GM18519 (cell line): ENCODE measurements around the gene PRRC2C.
"Not testable (repeated sequence)": the region's sequence is repeated elsewhere in the genome, so short reads cannot be mapped to it uniquely, and the experiment has no call there.

Source experiments
- ATAC-seq: cut with Tn5 transposase; IDR thresholded peaks from one replicate; pipeline ENCODE4 v1.9.1; 2021; ENCODE audit warnings: mild to moderate bottlenecking, moderate library complexity; ENCODE audit not compliant: unreplicated experiment, low FRiP score

PRRC2C gene

DNA sequence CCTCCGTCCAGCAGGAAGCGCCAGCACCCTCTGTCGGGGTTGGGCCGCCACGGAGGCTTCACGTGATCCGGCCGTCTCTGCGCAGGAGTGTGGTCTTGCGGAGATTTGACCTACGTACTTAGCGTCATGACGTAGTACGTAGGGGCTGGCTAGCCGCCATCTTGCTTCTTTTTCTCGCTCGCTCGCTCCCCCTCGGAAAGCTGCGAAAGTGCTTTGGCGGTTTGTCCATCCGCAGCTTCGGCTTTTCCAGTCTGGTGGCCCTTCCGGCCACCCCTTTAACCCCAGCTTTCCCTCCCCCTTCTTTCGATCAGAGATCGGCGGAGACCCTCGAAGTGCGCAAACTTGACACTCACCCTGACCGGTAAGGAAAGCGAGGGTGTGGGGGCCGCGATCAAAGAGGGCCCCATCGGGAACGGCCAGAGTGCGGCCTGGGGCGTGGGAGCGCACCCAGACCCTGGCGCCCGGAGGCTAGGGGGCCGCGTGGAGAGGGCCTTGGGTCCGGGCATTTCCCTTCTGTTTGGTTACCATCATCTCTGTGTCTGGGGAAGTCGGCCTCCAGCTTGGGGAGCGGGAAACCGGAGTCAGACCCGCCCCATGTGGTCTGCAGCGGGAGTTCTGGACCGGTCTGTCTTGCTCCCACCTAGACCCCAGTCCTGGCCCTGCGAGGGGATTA, at the start of gene PRRC2C:
Gene PRRC2C, plus strand, starts transcription at position 156 of the 673 bp plus-strand sequence. CDS start 26,559 bp downstream, outside the sequence.
- peak; percentile 91 for ATAC-seq

DNA sequence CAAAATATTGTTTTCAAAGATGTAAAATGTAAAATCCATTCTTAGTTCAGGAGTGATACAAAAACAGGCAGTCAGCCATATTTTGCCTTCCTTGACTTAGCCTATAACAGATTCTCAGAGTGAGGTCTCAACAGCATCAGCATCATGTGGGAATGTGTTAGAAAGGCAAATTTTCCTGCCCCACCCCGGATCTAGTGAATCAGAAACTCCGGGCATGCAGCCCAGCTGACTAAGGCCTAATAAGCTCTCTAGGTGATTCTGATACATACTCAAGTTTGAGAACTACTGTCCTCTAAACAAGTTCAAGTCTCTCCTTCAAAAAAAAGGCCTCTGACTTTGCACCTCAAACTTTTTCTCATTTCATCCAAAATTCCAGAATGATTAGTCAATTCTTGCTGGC, 46.9 kb upstream of the PRRC2C start:
- ATAC-seq: no peak

DNA sequence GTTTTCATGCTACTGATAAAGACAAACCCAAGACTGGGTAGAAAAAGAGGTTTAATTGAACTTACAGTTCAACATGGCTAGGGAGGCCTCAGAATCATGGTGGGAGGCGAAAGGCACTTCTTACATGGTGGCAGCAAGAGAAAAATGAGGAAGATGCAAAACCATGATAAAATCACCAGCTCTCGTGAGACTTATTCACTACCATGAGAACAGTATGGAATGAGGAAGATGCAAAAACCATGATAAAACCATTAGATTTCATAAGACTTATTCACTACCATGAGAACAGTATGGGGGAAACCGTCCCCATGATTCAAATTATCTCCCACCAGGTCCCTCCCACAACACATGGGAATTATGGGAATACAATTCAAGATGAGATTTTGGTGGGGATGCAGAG, 45.1 kb upstream of the PRRC2C start:
- not testable (repeated sequence) for ATAC-seq

DNA sequence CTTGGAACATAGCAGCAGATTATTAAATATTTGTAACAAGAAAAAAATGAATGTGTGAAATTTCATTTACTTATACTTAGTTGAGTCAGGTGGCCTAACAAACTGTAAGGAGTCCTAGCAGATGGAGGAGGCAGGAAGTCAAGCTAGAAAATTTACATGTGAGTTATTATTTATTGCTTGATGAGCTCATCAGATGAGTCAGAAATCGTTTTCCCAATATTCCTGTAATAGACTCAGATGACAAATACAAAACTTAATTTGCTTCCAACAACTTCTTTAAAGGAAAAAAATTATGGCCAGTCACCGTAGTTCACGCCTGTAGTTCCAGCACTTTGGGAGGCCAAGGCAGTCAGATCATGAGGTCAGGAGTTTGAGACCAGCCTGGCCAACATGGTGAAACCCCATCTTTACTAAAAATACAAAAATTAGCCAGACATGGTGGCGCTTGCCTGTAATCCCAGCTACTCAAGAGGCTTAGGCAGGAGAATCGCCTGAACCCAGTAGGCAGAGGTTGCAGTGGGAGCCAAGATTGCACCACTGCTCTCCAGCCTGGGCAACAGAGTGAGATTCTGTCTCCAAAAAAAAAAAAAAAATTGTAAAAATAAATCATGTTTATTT, 43.9 kb upstream of the PRRC2C start:
- not testable (repeated sequence) for ATAC-seq

DNA sequence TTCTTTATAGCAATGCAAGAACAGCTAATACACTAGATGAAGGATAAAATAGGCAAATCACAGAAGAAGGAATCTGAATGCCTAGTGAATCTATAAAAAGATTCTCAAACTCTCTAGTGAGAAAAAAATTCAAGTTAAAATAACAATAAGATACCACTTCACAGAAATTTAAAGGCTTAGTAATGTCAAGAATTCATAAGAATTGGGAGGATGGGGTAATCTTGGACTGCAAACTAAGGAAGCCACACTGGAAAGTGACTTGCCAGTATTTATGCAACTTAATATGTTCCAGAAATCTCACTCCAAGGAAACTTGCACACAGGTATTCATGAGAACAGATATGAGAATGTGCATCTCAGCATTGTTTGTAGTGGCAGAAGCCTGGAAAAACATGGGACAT, 38.9 kb upstream of the PRRC2C start:
- no peak for ATAC-seq

DNA sequence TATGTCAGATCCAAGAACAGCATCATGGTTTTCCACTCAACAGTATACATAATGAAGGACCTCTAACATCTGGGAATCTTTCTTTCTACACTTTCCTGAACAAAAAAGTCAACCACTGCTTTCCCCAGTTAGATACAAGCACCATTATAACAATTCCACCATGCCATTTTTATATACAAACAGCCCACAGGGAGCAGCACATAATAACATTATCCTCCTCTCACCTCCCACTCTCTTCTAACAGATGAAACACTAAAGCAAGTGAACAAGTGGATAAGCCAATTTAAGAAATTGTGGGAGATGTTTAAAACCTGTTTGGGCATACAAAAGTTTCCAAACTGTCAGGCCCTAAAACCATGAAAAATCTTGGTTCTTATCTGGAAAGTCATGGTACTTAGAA, 29.4 kb upstream of the PRRC2C start:
- ATAC-seq: no peak

DNA sequence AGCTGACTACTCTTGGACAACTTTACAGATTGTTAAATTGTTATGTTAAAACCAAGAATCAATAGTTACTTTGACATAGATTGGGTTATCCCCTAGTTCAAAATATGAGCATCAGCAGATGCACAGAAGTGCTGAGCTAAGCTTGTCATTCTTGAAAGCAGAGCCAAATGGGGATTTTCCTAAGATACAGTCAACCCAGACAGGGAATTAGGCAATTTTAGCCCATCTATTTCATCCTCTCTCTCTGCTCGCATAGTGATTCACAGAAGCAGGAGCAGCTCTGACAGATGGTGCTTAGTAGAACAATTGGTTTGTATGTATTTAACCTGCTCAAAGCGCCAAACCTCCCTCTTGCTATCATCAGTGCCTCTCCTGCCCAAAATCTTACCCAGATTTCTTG, 27.9 kb upstream of the PRRC2C start:
- no peak for ATAC-seq

DNA sequence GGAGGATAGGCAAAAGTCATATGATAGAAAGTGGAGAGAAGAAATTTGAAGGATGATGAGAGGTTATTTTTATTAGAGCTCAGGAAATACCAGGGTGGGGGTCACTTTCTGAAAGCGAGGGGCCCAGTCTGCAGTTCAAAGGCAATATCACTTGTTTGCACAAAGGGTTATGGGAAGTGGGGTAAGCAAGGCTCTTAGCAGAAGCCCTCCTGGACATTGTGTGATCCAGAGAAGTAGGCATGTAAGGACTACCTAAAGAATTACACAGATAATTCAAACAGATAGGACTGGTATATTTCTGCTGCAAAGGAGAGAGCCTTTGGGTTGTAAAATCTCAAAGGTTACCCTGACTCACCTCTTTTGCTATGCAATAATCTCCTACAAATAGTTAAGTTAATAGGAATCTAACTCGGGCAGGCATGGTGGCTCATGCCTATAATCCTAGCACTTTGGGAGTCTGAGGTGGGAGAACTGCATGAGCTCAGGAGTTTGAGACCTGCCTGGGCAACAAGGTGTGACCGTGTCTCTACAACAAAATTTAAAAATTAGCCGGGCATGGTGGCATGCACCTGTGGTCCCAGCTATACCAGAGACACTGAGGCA, 25.2 kb upstream of the PRRC2C start:
- ATAC-seq: no peak

DNA sequence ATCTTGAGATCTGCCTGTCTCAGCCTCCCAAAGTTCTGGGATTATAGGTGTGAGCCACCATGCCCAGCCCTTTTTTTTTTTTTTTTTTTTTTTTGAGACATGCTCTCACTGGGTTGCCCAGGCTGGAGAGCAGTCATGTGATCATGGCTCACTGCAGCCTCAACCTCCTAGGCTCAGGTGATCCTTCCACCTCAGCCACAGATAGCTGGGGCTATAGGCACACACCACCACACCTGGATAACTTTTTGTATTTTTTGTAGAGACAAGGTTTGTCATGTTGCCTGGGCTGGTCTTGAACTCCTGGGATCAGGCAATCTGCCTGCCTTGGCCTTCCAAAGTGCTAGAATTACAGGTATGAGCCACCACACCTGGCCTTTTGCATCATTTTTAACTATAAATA, 17.7 kb upstream of the PRRC2C start:
- no peak for ATAC-seq

DNA sequence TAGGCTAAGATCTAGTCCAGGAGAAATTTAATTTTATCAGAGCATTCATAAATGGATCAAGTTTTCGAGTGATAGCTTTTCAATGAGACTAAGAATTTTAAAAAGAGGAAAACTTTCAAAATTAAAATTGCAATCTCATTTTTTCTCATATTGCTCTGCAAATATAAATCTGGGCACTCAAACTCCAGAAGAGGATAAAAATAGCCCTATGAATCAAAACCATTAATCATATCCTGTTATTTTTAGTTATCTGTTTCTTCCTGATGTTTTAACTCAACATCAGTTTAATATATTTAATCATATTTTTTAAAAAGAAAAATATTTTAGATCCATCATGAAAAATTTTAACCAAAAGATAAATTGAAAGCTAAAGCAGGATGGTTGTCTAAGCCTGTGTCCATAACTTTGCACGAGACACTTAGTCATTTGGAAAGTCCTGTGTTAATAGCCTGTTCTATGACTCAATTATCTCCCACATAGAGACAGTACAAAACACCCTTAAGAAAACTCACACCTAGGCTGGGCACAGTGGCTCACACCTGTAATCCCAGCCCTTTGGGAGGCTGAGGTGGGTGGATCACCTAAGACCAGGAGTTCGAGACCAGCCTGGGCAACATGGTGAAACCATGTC, 17.1 kb upstream of the PRRC2C start:
- ATAC-seq: peak; percentile 91

DNA sequence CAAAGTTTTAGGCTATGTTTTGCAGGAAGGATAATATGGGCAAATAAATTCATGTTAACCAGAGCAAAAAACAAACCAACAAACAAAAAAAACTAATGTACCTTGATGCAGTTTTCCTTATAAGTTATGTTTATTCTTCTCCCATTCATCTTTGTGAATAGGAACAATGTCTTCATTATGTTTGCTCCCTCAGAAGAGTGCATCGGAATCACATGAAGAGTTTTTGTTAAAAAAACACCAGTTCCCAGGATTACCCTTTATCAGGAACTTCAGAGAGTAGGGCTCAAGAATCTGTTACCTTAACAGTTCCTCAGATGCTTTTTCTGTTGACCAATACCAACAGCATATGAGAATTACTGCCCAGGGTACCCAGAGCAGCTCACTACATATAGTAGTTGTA, 14.6 kb upstream of the PRRC2C start:
- no peak for ATAC-seq

DNA sequence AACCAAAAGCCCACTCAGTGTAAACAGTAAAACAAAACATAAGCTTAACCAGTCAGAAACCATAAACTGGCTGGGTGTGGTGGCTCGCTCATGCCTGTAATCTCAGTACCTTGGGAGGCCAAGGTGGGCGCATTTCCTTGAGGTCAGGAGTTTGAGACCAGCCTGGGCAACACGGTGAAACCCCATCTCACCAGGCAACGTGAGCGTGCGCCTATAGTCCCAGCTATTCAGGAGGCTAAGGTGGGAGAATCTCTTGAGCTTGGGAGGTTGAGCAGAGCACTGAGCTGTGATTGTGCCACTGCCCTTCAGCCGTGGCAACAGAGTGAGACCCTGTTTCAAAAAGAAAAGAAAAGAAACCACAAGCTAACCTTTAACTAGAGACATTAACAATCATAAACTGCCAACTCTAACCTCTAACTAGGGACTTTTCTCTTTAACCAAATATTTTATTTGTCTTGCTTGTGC, 13.1 kb upstream of the PRRC2C start:
- no peak for ATAC-seq

DNA sequence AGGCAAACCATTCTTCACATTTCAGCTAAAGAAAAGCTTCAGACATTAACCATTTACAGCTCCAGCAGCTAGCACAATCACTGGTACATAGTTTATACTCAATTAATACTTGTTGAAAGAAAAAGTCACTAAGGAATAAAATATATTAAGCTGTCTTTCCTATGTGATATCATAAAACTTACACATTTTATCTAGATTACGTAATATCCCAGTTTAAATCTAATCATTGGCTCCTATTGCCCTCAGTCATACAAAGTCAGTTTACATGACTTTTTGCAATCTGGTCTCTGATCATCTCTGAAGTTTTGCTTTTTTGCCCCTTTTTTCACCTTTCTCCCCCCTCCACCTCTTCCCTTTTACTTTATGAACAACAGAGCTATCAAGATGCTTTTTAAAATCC, 8.5 kb upstream of the PRRC2C start:
- no peak for ATAC-seq

DNA sequence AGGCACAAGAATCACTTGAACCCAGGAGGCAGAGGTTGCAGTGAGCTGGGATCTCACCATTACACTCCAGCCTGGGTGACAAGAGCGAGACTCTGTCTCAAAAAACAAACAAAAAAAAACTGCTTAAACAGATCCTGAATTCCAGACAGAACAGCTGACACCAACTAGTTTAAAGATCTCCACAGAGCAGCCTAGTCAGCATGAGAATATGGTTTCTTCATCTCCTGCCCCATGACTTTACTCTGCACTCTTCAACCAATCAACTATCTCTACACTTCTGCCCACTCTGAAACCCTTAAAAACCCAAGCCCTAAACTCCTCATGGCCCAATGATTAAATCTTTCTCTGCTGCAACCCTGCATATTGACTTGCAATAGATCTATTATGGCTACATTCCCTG, 7.5 kb upstream of the PRRC2C start:
- no peak for ATAC-seq

DNA sequence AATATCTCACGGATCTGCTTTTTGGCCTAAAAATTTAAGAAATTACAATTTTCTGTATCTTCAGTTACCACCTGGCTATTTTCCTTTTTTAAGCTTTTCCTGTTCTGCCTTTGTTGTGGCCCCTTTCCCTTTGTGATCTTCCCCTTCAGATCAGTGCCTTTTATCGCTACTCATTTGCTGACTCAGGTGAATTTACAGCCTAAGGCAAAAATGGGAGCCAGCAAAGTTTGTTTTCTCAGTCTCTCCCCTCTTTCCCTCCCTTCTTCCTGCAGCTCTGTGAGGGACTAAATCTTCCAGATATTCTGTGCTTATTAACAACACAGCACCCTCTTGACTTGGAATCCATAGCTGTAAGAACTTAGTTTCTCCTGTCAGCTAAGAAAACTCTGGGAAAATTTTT, 5.3 kb upstream of the PRRC2C start:
- ATAC-seq: no peak

DNA sequence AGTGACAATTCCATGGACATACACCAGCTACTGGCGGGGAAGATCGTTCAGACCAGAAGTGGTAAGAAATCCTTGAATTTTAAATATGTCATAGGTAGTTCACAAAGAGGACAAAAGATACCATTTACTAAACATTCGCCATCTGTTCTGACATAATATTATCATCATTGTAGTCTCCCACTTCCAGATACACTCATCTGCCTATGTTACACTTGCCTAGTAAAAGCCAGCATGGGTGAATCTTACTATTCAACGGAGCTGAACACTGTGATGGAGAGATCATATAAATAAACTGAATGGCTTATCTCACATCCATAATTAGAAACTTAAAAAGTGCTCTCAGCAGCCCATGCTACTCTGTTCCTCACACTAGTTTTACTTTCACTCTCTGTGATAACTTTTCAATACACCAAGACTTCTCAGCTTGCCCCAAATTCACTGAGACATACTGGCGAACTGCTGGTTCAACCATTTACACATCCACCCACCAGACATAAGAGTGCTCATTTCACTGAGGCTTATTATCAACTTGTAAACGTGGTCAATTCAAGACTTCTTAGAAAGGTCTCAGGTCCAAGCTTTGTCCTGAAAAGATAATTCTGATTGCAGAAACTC, 463 bp upstream of the PRRC2C start:
- ATAC-seq: peak; percentile 59

DNA sequence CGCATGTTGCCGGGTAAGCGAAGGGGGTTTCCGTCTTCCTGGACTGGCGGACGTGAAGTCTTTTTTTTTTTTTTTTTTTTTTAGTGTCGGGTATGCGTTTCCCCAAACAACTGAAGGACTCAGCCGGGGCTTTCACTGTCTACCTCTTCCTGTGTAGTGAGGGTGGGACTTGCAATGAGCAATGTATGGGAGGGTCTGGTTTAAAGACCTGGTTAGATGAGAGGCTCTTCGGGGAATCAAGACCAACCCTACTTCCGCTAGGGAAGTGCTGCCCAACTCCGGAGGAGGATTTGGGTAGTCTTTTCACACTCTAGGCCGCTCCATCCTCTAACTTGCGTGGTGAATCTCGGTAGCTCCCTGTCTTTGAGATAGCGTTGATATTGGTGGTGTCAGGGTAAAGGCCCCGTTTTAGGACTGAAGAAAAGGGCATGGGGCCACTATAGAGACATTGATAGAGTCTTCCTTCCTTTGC, 754 bp downstream of the PRRC2C start:
- ATAC-seq: peak; percentile 27

DNA sequence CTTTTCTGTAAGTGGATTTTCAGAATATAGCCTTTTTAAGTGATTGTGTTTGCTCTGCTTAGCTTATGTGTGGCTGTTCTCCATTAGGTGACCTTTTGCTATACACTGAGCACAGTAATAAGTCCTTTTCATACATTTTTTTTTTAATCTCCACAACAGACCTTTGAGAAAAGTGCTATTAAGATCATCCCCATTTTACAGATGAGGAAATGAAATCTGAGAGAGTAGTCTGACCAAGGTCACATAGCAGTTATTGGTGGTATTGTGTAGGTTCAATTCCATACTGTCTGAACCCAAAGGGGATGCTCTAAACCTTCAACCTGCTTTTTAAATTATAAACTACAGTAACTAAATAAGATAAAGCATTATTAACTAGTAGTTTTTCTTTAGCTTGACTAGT, 1.7 kb downstream of the PRRC2C start:
- ATAC-seq: no peak

DNA sequence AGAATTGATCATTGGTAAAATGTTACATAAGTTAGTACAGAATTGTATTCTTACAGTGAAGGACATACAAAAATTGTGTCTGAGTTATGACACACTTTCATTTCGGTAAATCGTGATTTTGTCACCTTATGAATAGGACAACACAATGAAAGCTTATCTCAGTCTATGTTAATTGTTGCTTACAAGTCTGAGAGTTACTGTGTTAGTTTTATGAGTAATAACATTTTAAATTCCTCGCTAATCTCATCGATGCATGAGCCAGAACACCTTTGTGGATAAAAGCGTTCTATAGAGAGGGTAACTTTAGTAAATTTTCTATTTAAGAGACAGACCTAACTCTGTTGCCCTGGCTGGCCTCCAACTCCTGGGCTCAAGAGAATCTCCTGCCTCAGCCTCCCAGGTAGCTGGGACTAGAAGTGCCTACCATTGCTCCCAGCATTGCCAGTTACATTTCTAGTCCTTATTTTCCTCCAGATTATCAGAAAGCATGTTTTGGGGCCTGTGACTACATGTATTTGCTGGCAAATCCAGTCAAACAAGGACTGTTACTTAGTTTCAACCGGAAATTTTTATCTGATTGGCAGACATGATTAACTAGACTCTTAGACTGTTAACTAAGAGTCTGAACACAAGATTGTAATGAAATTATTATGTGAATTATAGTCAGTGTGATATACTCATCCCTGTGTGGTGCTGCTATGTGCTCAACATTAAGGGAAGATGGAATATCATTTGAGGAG, 3.0 kb downstream of the PRRC2C start:
- no peak for ATAC-seq

DNA sequence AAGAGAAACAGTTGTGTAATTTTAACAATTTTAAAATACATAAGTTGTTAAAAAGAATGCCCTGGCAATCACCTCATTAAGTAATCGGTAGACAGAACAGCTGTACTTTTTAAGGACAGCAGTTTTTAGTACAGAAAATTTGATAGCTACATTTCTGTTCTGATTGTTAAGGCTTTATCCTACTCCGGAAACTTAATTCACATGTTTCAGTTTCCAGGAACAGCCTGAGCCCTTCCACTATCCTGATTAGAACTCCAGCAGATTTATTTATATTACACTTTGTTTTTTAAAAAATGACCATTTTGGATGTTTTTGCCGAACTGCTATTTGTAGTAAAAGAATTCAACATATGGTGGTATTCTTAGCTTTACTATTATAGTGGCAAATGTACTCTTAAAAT, 8.7 kb downstream of the PRRC2C start:
- no peak for ATAC-seq
